Measurements from ENCODE around the gene SYNE2.

DNA sequence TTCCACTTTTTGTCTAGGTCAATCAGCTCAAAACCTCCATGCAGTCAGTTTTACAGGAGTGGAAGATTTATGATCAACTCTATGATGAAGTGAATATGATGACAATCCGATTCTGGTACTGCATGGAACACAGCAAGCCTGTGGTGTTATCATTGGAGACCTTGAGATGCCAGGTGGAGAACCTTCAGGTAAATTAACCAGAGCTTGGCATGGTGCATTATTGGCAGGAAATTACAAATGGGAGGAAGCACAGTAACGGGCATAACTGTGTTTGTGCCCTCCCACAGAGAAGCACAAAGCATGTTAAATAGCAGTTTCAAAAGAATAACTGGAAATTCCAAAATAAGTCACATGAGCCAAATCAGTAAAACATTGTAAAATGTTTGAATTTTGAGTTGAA lies 305.8 kb downstream of the SYNE2 start:
- TF ChIP-seq CTCF (conservative IDR thresholded peaks at IDR 0.05) (no peak), EZH2 (IDR thresholded peaks at IDR 0.05; ENCODE audit: low read depth) (no peak)

Data from PC-9 (cell line).